ENCODE results near the gene TCF15.
"Not testable (repeated sequence)": the region's sequence is repeated elsewhere in the genome, so short reads cannot be mapped to it uniquely, and the experiment has no call there.

The TCF15 gene

DNA sequence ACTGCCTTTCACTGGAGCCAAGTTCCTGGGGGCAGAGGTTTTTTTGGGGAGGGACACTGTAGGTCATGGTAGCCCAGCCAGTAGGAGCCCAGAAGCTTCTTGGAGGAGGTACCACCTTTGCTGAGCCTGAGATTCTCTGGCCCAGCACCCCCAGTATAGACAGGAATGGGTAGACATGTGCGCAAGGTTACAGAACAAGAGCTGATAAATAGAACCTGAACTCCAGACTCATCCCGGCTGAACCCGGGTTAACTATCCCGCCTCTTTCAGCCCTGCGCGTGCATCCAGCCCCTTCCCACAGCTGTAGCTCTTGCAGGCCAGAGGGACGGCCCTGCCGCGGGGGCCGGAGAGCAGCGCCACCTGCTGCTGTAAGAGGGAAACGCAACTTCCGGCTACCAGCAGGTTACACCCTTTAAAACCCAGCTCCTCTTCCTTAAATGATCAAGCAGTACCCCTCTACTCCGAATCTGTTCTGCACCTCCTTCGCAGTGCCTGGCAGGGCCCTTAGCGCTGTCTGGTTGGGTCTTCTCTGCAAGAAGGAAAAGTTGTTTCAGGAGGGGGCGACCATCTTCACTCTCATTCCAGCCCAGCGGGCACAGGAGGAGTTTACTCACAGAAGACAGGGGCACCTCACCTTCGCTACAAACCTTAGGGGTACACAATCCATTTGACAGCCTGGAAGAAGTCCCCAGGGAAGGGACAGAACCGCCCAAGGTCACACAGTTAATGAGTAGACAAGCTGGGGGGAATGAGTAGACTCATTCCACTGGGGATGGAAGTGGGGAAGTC lies 35.4 kb upstream of the TCF15 start:
- H3K27ac ChIP-seq = peak overlapping the region in 2 of 11 experiments; percentile 35 to 36; a peak in 3 of 22 replicates
- peak overlapping the region in 10 of 11 experiments; percentile 7 to 71 (median 40); a peak in 18 of 22 replicates for H3K4me2 ChIP-seq
- H3K27me3 ChIP-seq = peaks cover 8 to 14% (median 11%) of the 10 kb centered on the region in 11 experiments

DNA sequence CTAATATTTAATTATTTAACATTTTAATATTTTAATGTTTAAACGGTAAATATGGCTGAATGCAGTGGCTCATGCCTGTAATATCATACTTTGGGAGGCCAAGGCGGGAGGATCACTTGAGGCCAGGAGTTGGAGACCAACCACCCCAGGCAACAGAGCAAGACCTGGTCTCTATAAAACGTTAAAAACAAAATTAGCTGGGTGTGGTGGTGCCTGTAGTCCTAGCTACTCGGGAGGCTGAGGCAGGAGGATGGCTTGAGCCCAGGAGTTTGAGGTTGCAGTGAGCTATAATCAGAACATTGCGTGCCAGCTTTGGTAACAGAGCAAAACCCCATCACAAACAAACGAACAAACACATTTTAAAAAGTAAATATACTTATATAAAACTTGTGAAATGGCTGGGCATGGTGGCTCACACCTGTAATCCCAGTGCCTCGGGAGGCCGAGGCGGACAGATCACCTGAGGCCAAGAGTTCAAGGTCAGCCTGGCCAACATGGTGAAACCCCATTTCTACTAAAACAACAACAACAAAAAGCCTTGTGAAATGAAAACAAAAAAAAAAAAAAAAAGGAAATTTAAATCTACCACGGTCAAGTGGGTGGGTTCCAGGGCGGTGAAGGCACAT lies 34.7 kb upstream of the TCF15 start:
- H3K4me1 ChIP-seq = peaks cover 9 to 23% (median 15%) of the 10 kb centered on the region in 10 experiments; a peak in 19 of 20 replicates
- peaks cover 0 to 12% (median 0%) of the 10 kb centered on the region in 11 experiments; a peak in 10 of 22 replicates for H3K9me3 ChIP-seq (replicated peaks in 1 of 11)
- peaks cover 8 to 14% (median 11%) of the 10 kb centered on the region in 11 experiments for H3K27me3 ChIP-seq
- peaks cover 16 to 31% (median 21%) of the 10 kb centered on the region in 11 experiments; a peak in 21 of 22 replicates for H3K36me3 ChIP-seq
- H3K9ac ChIP-seq = no peak overlapping the region
- H3K27ac ChIP-seq = no peak overlapping the region
- H3K4me3 ChIP-seq = no peak overlapping the region
- H3K4me2 ChIP-seq = 0 out of 22 replicates have a peak overlapping the region, but pooled peaks of 1 of the 11 experiments have one; percentile 53
- peaks cover 0 to 27% (median 0%) of the 10 kb centered on the region in 11 experiments; a peak in 8 of 22 replicates for H4K20me1 ChIP-seq
- TF ChIP-seq Cebpa-rat (IDR thresholded peaks at IDR 0.05) = no peak

More for the DNA sequence above, 35.4 kb upstream of the TCF15 start:
- Histone ChIP-seq H3K9ac (peak overlapping the region in 2 of 11 experiments; percentile 7 to 19; a peak in 2 of 22 replicates), H3K4me1 (peaks cover 9 to 23% (median 15%) of the 10 kb centered on the region in 10 experiments; a peak in 19 of 20 replicates), H3K9me3 (replicated peaks in 1 of 11) (peaks cover 0 to 12% (median 0%) of the 10 kb centered on the region in 11 experiments; a peak in 10 of 22 replicates), H3K36me3 (peaks cover 16 to 38% (median 21%) of the 10 kb centered on the region in 11 experiments; a peak in 21 of 22 replicates), H4K20me1 (peaks cover 0 to 34% (median 0%) of the 10 kb centered on the region in 11 experiments; a peak in 9 of 22 replicates), H3K4me3 (no peak overlapping the region)
- TF ChIP-seq Cebpa-rat (IDR thresholded peaks at IDR 0.05) = no peak

GRCh38 chr20:642398-643174 lies 32.5 kb upstream of the TCF15 start:
- H3K27me3 ChIP-seq = peaks cover 8 to 14% (median 11%) of the 10 kb centered on the region in 11 experiments
- H3K4me1 ChIP-seq = peaks cover 9 to 23% (median 15%) of the 10 kb centered on the region in 10 experiments; a peak in 19 of 20 replicates
- no peak overlapping the region for H3K4me2 ChIP-seq
- no peak overlapping the region for H3K9ac ChIP-seq
- H4K20me1 ChIP-seq = peaks cover 0 to 25% (median 0%) of the 10 kb centered on the region in 11 experiments; a peak in 7 of 22 replicates
- no peak overlapping the region for H3K27ac ChIP-seq
- peaks cover 3 to 10% (median 8%) of the 10 kb centered on the region in 11 experiments; a peak in 20 of 22 replicates for H3K36me3 ChIP-seq
- TF ChIP-seq Cebpa-rat (IDR thresholded peaks at IDR 0.05) = no peak
- peaks cover 0 to 3% (median 0%) of the 10 kb centered on the region in 11 experiments; a peak in 9 of 22 replicates for H3K9me3 ChIP-seq (replicated peaks in 1 of 11)
- no peak overlapping the region for H3K4me3 ChIP-seq

DNA sequence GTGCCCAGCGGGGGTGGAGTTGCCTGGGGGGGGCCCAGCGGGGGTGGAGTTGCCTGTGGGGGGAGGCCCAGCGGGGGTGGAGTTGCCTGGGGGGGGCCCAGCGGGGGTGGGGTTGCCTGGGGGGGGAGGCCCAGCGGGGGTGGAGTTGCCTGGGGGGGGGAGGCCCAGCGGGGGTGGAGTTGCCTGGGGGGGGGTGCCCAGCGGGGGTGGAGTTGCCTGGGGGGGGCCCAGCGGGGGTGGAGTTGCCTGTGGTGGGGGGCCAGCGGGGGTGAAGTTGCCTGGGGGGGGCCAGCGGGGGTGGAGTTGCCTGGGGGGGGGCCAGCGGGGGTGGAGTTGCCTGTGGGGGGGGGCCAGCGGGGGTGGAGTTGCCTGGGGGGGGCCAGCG lies 31.9 kb upstream of the TCF15 start:
- H3K9me3 ChIP-seq (replicated peaks in 1 of 11); H3K4me2 ChIP-seq; H3K27ac ChIP-seq; H3K9ac ChIP-seq; H3K36me3 ChIP-seq; H3K4me3 ChIP-seq: not testable (repeated sequence)
- Histone ChIP-seq H3K4me1 (peaks cover 9 to 19% (median 15%) of the 10 kb centered on the region in 10 experiments; a peak in 19 of 20 replicates), H3K27me3 (peaks cover 8 to 14% (median 11%) of the 10 kb centered on the region in 11 experiments), H4K20me1 (peaks cover 0 to 24% (median 0%) of the 10 kb centered on the region in 11 experiments; a peak in 6 of 22 replicates)

GRCh38 chr20:641516-641875 lies 31.4 kb upstream of the TCF15 start:
- Histone ChIP-seq H4K20me1 (peaks cover 0 to 19% (median 0%) of the 10 kb centered on the region in 11 experiments; a peak in 6 of 22 replicates), H3K9ac (no peak overlapping the region), H3K27ac (no peak overlapping the region), H3K27me3 (peaks cover 8 to 14% (median 11%) of the 10 kb centered on the region in 11 experiments), H3K4me1 (peaks cover 9 to 14% (median 12%) of the 10 kb centered on the region in 10 experiments; a peak in 19 of 20 replicates), H3K9me3 (replicated peaks in 1 of 11) (no peaks in the 10 kb centered on the region), H3K4me3 (no peak overlapping the region), H3K36me3 (no peaks in the 10 kb centered on the region), H3K4me2 (no peak overlapping the region)
- TF ChIP-seq Cebpa-rat (IDR thresholded peaks at IDR 0.05) = no peak

GRCh38 chr20:640674-641515 lies 30.8 kb upstream of the TCF15 start:
- H3K27me3 ChIP-seq = peaks cover 8 to 14% (median 11%) of the 10 kb centered on the region in 11 experiments
- no peak overlapping the region for H3K4me3 ChIP-seq
- H4K20me1 ChIP-seq = peaks cover 0 to 13% (median 0%) of the 10 kb centered on the region in 11 experiments; a peak in 5 of 22 replicates
- no peak overlapping the region for H3K9ac ChIP-seq
- H3K4me1 ChIP-seq = peaks cover 3 to 10% (median 6%) of the 10 kb centered on the region in 10 experiments; a peak in 19 of 20 replicates
- no peaks in the 10 kb centered on the region for H3K36me3 ChIP-seq
- no peaks in the 10 kb centered on the region for H3K9me3 ChIP-seq (replicated peaks in 1 of 11)
- H3K4me2 ChIP-seq = no peak overlapping the region
- no peak overlapping the region for H3K27ac ChIP-seq
- TF ChIP-seq Cebpa-rat (IDR thresholded peaks at IDR 0.05) = no peak

GRCh38 chr20:638579-638978 lies 28.5 kb upstream of the TCF15 start:
- H3K9me3 ChIP-seq (replicated peaks in 1 of 11) = no peaks in the 10 kb centered on the region
- no peak overlapping the region for H3K4me3 ChIP-seq
- peaks cover 0 to 10% (median 0%) of the 10 kb centered on the region in 11 experiments; a peak in 4 of 22 replicates for H4K20me1 ChIP-seq
- H3K36me3 ChIP-seq = no peaks in the 10 kb centered on the region
- H3K27ac ChIP-seq = no peak overlapping the region
- TF ChIP-seq Cebpa-rat (IDR thresholded peaks at IDR 0.05) = no peak
- peaks cover 8 to 13% (median 11%) of the 10 kb centered on the region in 11 experiments for H3K27me3 ChIP-seq
- H3K4me2 ChIP-seq = no peak overlapping the region
- no peak overlapping the region for H3K9ac ChIP-seq
- H3K4me1 ChIP-seq = no peaks in the 10 kb centered on the region

DNA sequence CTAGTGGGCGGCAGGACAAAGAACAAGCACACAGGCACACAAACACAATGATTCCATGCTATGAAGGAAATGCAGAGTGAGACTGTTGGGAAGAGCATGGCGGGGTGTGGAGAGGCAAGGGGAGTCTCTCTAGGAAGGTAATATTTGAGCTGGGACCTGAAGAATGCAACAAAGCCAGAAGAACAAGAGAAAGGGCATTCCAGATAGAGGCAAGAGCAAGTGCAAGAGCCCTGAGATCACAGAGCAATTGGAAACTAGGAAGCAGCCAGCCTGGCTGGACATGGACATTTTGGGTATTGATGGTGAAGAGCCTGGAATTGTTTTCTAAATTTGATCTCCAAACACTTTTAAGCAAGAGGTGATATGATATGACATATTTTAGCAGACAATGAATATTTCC lies 27.4 kb upstream of the TCF15 start:
- H3K4me3 ChIP-seq = no peak overlapping the region
- no peaks in the 10 kb centered on the region for H3K36me3 ChIP-seq
- no peak overlapping the region for H3K4me2 ChIP-seq
- H3K9me3 ChIP-seq (replicated peaks in 1 of 11) = no peaks in the 10 kb centered on the region
- peaks cover 0 to under 1% (median 0%) of the 10 kb centered on the region in 11 experiments; a peak in 3 of 22 replicates for H4K20me1 ChIP-seq
- TF ChIP-seq Cebpa-rat (IDR thresholded peaks at IDR 0.05) = no peak
- no peak overlapping the region for H3K27ac ChIP-seq
- H3K27me3 ChIP-seq = peaks cover 2 to 3% (median 3%) of the 10 kb centered on the region in 11 experiments
- no peak overlapping the region for H3K9ac ChIP-seq
- H3K4me1 ChIP-seq = no peaks in the 10 kb centered on the region
